ENCODE data around the gene LRRC23.

- TF ChIP-seq CTCF (conservative IDR thresholded peaks at IDR 0.05; ENCODE audit: low read depth, low read length), result no peak
- no peak for TF ChIP-seq EZH2 (IDR thresholded peaks at IDR 0.05; ENCODE audit: low read length, unreplicated experiment)
Observed at GRCh38 chr12:6935371-6936193, 31.0 kb downstream of the LRRC23 start.

All from PC-3 (cell line).